K562 (cell line): ENCODE data around the gene AMH. TPM values are rescaled to one million over a fixed set of nuclear protein-coding genes. Genes with fewer than 3 reads are reported as not detected.

Experiments used
- ATAC-seq: fragments of 200-7000 bp; cut with Tn5 transposase; 3 replicates; pipeline ENCODE4 v1.9.1; 2020; ENCODE audit warnings: moderate library complexity
- BruUV-seq: library from RNA; stranded (reverse); fragments of 400-500 nt; replicated peaks from 2 replicates; lab custom pipeline; 2021; lab: Mats Ljungman, UMichigan
- CTCF ChIA-PET: fragments of 300-600 bp; formaldehyde crosslinking; extraction: SDS; loops from one replicate; lab custom pipeline; 2021; ENCODE audit warnings: low intra/inter-chr PET ratio; lab: Yijun Ruan, JAX
- POLR2A ChIA-PET: fragments of 300-600, 350-650 bp; sonication (Branson Sonifier 250); formaldehyde crosslinking; extraction: SDS; loops from one replicate; lab custom pipeline; 2021; ENCODE audit warnings: antibody characterized with exemption, inconsistent platforms; lab: Yijun Ruan, JAX
- DNase-seq, 4 experiments: peaks; one replicate each; pipeline versions ENCODE4 v3.0.0 to v3.0.0-alpha.2; 2011 to 2018; ENCODE audit warnings: low spot score in 3 of 4, mixed read lengths in 3 of 4; ENCODE audit errors: extremely low read depth in 1 of 4
- FAIRE-seq: peaks from 2 replicates; lab custom pipeline; 2011; peaks lifted over from hg19 to GRCh38; lab: Jason Lieb, UNC
- H2AFZ ChIP-seq: 2 replicates; pipeline ENCODE4 v1.6.0; 2011; ENCODE audit warnings: low read depth, low read length, control low read depth, inconsistent platforms
- H3K27ac ChIP-seq: fragments of 200-600 bp; 3 replicates; pipeline ENCODE4 v1.8.0; 2011; ENCODE audit warnings: low read depth, mild to moderate bottlenecking, control low read depth, inconsistent platforms, low read length, moderate library complexity, mixed read lengths; ENCODE audit errors: extremely low read depth
- H3K27me3 ChIP-seq, 2 experiments: fragments of 300-600 bp in 1 of 2; 2 replicates in 1 of 2; 3 replicates in 1 of 2; pipeline versions ENCODE4 v1.6.0 to v1.8.0; 2011; ENCODE audit warnings: inconsistent platforms in 2 of 2, low read length in 2 of 2, mild to moderate bottlenecking in 1 of 2, mixed read lengths in 1 of 2, moderate library complexity in 1 of 2; ENCODE audit not compliant: control insufficient read depth in 2 of 2, insufficient read depth in 2 of 2
- H3K36me3 ChIP-seq: fragments of 300-600 bp; 3 replicates; pipeline ENCODE4 v1.8.0; 2011; ENCODE audit warnings: mild to moderate bottlenecking, low read length, inconsistent platforms; ENCODE audit not compliant: control insufficient read depth, insufficient read depth
- H3K4me1 ChIP-seq, 2 experiments: fragments of 200-600 bp in 1 of 2; replicated peaks in 1 of 2; 2 replicates in 1 of 2; 3 replicates in 1 of 2; pipeline versions ENCODE4 v1.5.1 to v1.8.0; 2011; ENCODE audit warnings: inconsistent platforms in 2 of 2, low read length in 2 of 2, mild to moderate bottlenecking in 1 of 2, mixed read lengths in 1 of 2, moderate library complexity in 1 of 2; ENCODE audit not compliant: control insufficient read depth in 2 of 2, insufficient read depth in 2 of 2
- H3K4me2 ChIP-seq: 2 replicates; pipeline ENCODE4 v1.6.1; 2011; ENCODE audit warnings: low read length, control low read depth, inconsistent platforms, mixed read lengths; ENCODE audit not compliant: insufficient read depth
- H3K4me3 ChIP-seq: fragments of 200-600 bp; sonication (generic), shearing (Covaris generic); 2 replicates; pipeline ENCODE4 v1.5.1; 2016; ENCODE audit warnings: control low read depth, inconsistent platforms
- H3K79me2 ChIP-seq: fragments of 200-600 bp; 3 replicates; pipeline ENCODE4 v1.8.0; 2011; ENCODE audit warnings: low read length, inconsistent platforms; ENCODE audit not compliant: control insufficient read depth, insufficient read depth
- H3K9ac ChIP-seq, 2 experiments: 2 replicates each; pipeline versions ENCODE4 v1.6.0 to v1.6.1; 2011; ENCODE audit warnings: low read depth in 2 of 2, low read length in 2 of 2, control low read depth in 1 of 2, inconsistent platforms in 1 of 2, mild to moderate bottlenecking in 1 of 2, mixed read lengths in 1 of 2; ENCODE audit not compliant: insufficient read depth in 1 of 2
- H3K9me1 ChIP-seq: one replicate; pipeline ENCODE4 v1.6.0; 2011; ENCODE audit warnings: inconsistent platforms, mild to moderate bottlenecking, low read length, moderate library complexity; ENCODE audit not compliant: control insufficient read depth, insufficient read depth
- H3K9me3 ChIP-seq: replicated peaks from 2 replicates; pipeline ENCODE4 v1.5.1; 2011; ENCODE audit warnings: low read depth, low read length, inconsistent platforms; ENCODE audit not compliant: control insufficient read depth, insufficient read depth
- H4K20me1 ChIP-seq: replicated peaks from 2 replicates; pipeline ENCODE4 v1.6.1; 2011; ENCODE audit warnings: low read length, inconsistent platforms, mixed read lengths; ENCODE audit not compliant: control insufficient read depth, insufficient read depth
- ARID1B ChIP-seq: fragments of 450-650 bp; IDR thresholded peaks from 2 replicates; pipeline ENCODE4 v1.6.1; 2016; ENCODE audit warnings: antibody characterized with exemption, mild to moderate bottlenecking, inconsistent platforms
- ARID2 ChIP-seq: fragments of 450-650 bp; IDR thresholded peaks from 2 replicates; pipeline ENCODE4 v1.6.1; 2017; ENCODE audit warnings: antibody characterized with exemption, mild to moderate bottlenecking
- FIP1L1 ChIP-seq: fragments of 200-400 bp; formaldehyde crosslinking; IDR thresholded peaks from 2 replicates; pipeline ENCODE4 v1.6.1; 2018; ENCODE audit warnings: mild to moderate bottlenecking, low read depth, low read length; ENCODE audit not compliant: poor library complexity, severe bottlenecking
- SNIP1 ChIP-seq: fragments of 450-650 bp; IDR thresholded peaks from 2 replicates; pipeline ENCODE4 v1.7.1; 2017; ENCODE audit warnings: low read depth, mild to moderate bottlenecking
- WGBS: fragments of 100-300 bp; shearing (Covaris generic); methylation state at CpG from one replicate; pipeline ENCODE4 v1.1.6; 2016; ENCODE audit warnings: low coverage, mixed read lengths; ENCODE audit not compliant: insufficient coverage; ENCODE audit errors: missing lambda C conversion rate; 5-methylcytosine and 5-hydroxymethylcytosine counted together
- in situ Hi-C: fragments of 300-500 bp; cut with MboI; formaldehyde crosslinking; loops from 4 replicates; pipeline ENCODE4 v1.15.0; 2018; ENCODE audit warnings: inconsistent platforms, mixed read lengths
- intact Hi-C: fragments of 100-400 bp; cut with micrococcal nuclease; formaldehyde crosslinking; loops from 2 replicates; pipeline ENCODE4 v1.14.2; 2022
- polyA plus RNA-seq, 8 experiments: library from polyadenylated mRNA; depleted of rRNA in 4 of 8; stranded (reverse) in 5 of 8; unstranded in 3 of 8; fragments of >200 nt; fragmentation: Nextera tagmentation in 2 of 8; fragmentation: Illumina TruSeq in 1 of 8; extraction: Ambion mirVana in 2 of 8; extraction: Trizol in 1 of 8; gene quantifications; 2 replicates each; pipeline versions ENCODE4 v1.2.1 to v1.2.3, GENCODE V29; 2011 to 2014; ENCODE audit warnings: inconsistent platforms in 1 of 8, missing spikeins in 1 of 8
- total RNA-seq, 7 experiments: library from RNA; depleted of rRNA in 6 of 7; stranded (reverse); fragments of >200 nt in 6 of 7; fragmentation: Illumina TruSeq in 2 of 7; extraction: Trizol in 2 of 7; gene quantifications; 2 replicates each; pipeline versions ENCODE4 v1.2.1 to v1.2.3, GENCODE V29; 2011 to 2021; ENCODE audit warnings: low replicate concordance in 1 of 7
- TF ChIP-seq, protein P1 (sequence below): fragments of 450-650 bp; IDR thresholded peaks from 2 replicates; pipeline ENCODE4 v1.6.1; 2016; ENCODE audit warnings: missing biosample characterization, missing genetic modification characterization
- TF ChIP-seq, protein P2 (sequence below): sonication (generic); formaldehyde crosslinking; IDR thresholded peaks from 2 replicates; pipeline ENCODE4 v1.9.0; 2022; ENCODE audit warnings: mild to moderate bottlenecking, missing genetic modification reagents
- TF ChIP-seq, protein P3 (sequence below): IDR thresholded peaks from 2 replicates; pipeline ENCODE4 v1.6.1; 2012; ENCODE audit warnings: low read depth, low read length, improper control_type of control experiment, borderline replicate concordance

Gene AMH
- total and polyA plus RNA-seq, 9 of the 15 experiments (the other 6 are each of a cell fraction or from before 2014, with no cell fraction given): 0.29 to 27.4 (median 2.6) TPM; not detected in 2

DNA sequence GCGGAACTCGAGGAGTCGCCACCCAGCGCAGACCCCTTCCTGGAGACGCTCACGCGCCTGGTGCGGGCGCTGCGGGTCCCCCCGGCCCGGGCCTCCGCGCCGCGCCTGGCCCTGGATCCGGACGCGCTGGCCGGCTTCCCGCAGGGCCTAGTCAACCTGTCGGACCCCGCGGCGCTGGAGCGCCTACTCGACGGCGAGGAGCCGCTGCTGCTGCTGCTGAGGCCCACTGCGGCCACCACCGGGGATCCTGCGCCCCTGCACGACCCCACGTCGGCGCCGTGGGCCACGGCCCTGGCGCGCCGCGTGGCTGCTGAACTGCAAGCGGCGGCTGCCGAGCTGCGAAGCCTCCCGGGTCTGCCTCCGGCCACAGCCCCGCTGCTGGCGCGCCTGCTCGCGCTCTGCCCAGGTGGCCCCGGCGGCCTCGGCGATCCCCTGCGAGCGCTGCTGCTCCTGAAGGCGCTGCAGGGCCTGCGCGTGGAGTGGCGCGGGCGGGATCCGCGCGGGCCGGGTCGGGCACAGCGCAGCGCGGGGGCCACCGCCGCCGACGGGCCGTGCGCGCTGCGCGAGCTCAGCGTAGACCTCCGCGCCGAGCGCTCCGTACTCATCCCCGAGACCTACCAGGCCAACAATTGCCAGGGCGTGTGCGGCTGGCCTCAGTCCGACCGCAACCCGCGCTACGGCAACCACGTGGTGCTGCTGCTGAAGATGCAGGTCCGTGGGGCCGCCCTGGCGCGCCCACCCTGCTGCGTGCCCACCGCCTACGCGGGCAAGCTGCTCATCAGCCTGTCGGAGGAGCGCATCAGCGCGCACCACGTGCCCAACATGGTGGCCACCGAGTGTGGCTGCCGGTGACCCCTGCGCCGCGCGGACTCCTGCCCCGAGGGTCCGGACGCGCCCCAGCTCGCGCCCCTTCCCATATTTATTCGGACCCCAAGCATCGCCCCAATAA lies 2.3 kb downstream of the AMH start (continued):
- TF ChIP-seq, protein P1, sequence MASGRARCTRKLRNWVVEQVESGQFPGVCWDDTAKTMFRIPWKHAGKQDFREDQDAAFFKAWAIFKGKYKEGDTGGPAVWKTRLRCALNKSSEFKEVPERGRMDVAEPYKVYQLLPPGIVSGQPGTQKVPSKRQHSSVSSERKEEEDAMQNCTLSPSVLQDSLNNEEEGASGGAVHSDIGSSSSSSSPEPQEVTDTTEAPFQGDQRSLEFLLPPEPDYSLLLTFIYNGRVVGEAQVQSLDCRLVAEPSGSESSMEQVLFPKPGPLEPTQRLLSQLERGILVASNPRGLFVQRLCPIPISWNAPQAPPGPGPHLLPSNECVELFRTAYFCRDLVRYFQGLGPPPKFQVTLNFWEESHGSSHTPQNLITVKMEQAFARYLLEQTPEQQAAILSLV (tag): no peak

- intact Hi-C loops: no loop called here
- TF ChIP-seq ARID2 (no peak), ARID1B (no peak), FIP1L1 (peak; percentile 67), SNIP1 (no peak)
- TF ChIP-seq, protein P2, sequence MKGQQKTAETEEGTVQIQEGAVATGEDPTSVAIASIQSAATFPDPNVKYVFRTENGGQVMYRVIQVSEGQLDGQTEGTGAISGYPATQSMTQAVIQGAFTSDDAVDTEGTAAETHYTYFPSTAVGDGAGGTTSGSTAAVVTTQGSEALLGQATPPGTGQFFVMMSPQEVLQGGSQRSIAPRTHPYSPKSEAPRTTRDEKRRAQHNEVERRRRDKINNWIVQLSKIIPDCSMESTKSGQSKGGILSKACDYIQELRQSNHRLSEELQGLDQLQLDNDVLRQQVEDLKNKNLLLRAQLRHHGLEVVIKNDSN: no peak
- TF ChIP-seq, protein P3, sequence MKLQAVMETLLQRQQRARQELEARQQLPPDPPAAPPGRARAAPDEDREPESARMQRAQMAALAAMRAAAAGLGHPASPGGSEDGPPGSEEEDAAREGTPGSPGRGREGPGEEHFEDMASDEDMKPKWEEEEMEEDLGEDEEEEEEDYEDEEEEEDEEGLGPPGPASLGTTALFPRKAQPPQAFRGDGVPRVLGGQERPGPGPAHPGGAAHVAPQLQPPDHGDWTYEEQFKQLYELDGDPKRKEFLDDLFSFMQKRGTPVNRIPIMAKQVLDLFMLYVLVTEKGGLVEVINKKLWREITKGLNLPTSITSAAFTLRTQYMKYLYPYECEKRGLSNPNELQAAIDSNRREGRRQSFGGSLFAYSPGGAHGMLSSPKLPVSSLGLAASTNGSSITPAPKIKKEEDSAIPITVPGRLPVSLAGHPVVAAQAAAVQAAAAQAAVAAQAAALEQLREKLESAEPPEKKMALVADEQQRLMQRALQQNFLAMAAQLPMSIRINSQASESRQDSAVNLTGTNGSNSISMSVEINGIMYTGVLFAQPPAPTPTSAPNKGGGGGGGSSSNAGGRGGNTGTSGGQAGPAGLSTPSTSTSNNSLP: no peak
These were observed 3.1 kb downstream of the AMH start for GRCh38 chr19:2252055-2252796.

More at GRCh38 chr19:2252055-2252796, 3.1 kb downstream of the AMH start:
- Histone ChIP-seq H2AFZ (no peak overlapping the region), H3K9me1 (no peaks in the 10 kb centered on the region), H3K4me3 (no peak overlapping the region), H3K27ac (no peak overlapping the region), H3K27me3 (no peaks in the 10 kb centered on the region), H3K36me3 (peaks cover 22% of the 10 kb centered on the region; the same call in 1 of the 3 replicates), H3K9ac (no peak overlapping the region), H3K9me3 (no peaks in the 10 kb centered on the region), H3K4me2 (no peak overlapping the region), H4K20me1 (no peaks in the 10 kb centered on the region), H3K79me2 (no peaks in the 10 kb centered on the region), H3K4me1 (peaks cover 0 to 72% of the 10 kb centered on the region in 2 experiments; a peak in 2 of 5 replicates)
- in situ Hi-C loops: no loop called here
- BruUV-seq: no TSS peak
- ChIA-PET POLR2A (interaction anchor here (1.7 kb wide), 1 partner anchor 20 kb away, joined by 9 read pairs; no protein-coding TSS in a partner anchor), CTCF (no interaction called here)
- 96% methylated on average over 8 of the region's 74 CpGs for WGBS
- no peak for ATAC-seq
- FAIRE-seq: no peak
- no peak for DNase-seq
